Spleen (tissue), 11 donors: ENCODE data around the gene SDR39U1. TPM values are rescaled to one million over a fixed set of nuclear protein-coding genes. Genes with fewer than 3 reads are reported as not detected.

ENCODE experiments used
- DNase-seq: peaks from one replicate; pipeline ENCODE4 v3.0.0-alpha.2; 2020
- H3K27ac ChIP-seq, 8 donors: fragments of 200-600 bp; sonication (generic) in 7 of 8; 1 replicate in 4 of 8; 2 replicates in 4 of 8; pipeline versions ENCODE4 v1.5.0 to v1.8.0; 2016 to 2021; ENCODE audit warnings: inconsistent platforms in 4 of 8, mild to moderate bottlenecking in 4 of 8, moderate library complexity in 1 of 8
- H3K27me3 ChIP-seq, 7 donors: fragments of 200-600 bp; sonication (generic) in 6 of 7; replicated peaks in 1 of 7; 1 replicate in 4 of 7; 2 replicates in 3 of 7; pipeline versions ENCODE4 v1.5.0 to v1.8.0; 2016 to 2021; ENCODE audit warnings: inconsistent platforms in 3 of 7, mild to moderate bottlenecking in 1 of 7
- H3K36me3 ChIP-seq, 6 donors: fragments of 200-600 bp; sonication (generic) in 5 of 6; 1 replicate in 4 of 6; 2 replicates in 2 of 6; pipeline versions ENCODE4 v1.5.0 to v1.8.0; 2016 to 2021; ENCODE audit warnings: inconsistent platforms in 2 of 6
- H3K4me1 ChIP-seq, 6 donors: fragments of 200-600 bp; sonication (generic) in 5 of 6; 1 replicate in 3 of 6; 2 replicates in 3 of 6; pipeline versions ENCODE4 v1.5.0 to v1.8.0; 2016 to 2021; ENCODE audit warnings: inconsistent platforms in 3 of 6
- H3K4me3 ChIP-seq, 8 donors: fragments of 200-600 bp; sonication (generic) in 7 of 8; 1 replicate in 4 of 8; 2 replicates in 4 of 8; pipeline versions ENCODE4 v1.5.0 to v1.8.0; 2016 to 2021; ENCODE audit warnings: inconsistent platforms in 4 of 8, mild to moderate bottlenecking in 4 of 8, moderate library complexity in 2 of 8
- H3K9me3 ChIP-seq, 8 donors: fragments of 200-600 bp; sonication (generic) in 7 of 8; 1 replicate in 4 of 8; 2 replicates in 4 of 8; pipeline versions ENCODE4 v1.5.0 to v1.8.0; 2016 to 2021; ENCODE audit warnings: inconsistent platforms in 4 of 8
- CTCF ChIP-seq, 11 experiments: fragments of 200-600 bp in 7 of 11; fragments of 450-650 bp in 4 of 11; sonication (generic) in 4 of 11; IDR thresholded peaks in 8 of 11; conservative IDR thresholded peaks in 3 of 11; 1 replicate in 7 of 11; 2 replicates in 4 of 11; pipeline versions ENCODE4 v1.4.0 to v1.8.0; 2016 to 2021; ENCODE audit warnings: antibody characterized with exemption in 11 of 11, inconsistent platforms in 4 of 11, mild to moderate bottlenecking in 1 of 11
- POLR2A ChIP-seq, 3 donors: fragments of 450-650 bp; IDR thresholded peaks; one replicate each; pipeline ENCODE4 v1.5.1; 2017; ENCODE audit warnings: antibody characterized with exemption in 3 of 3, mild to moderate bottlenecking in 1 of 3
- POLR2AphosphoS5 ChIP-seq, 3 donors: sonication (generic); formaldehyde crosslinking; IDR thresholded peaks; one replicate each; pipeline ENCODE4 v1.5.1; 2017; ENCODE audit warnings: antibody characterized with exemption in 3 of 3
- WGBS, 5 donors: extraction: QIAGEN DNeasy Blood & Tissue Kit in 3 of 5; methylation state at CpG; one replicate each; pipeline versions ENCODE4 v1.1.5 to v1.1.7; 2013 to 2018; 5-methylcytosine and 5-hydroxymethylcytosine counted together
- intact Hi-C: fragments of 100-400 bp; cut with DNase I; formaldehyde crosslinking; loops from one replicate; pipeline ENCODE4 v1.15.0; 2023; ENCODE audit warnings: low total_unique reads
- polyA plus RNA-seq, 3 donors: library from polyadenylated mRNA; stranded (reverse); fragments of 200-250 nt; gene quantifications; one replicate each; pipeline ENCODE4 v1.2.1, GENCODE V29; 2013
- total RNA-seq, 7 donors: library from RNA; depleted of rRNA in 3 of 7; stranded (reverse); fragments of >200 nt in 3 of 7; fragmentation: NEBNext Ultra II Directional in 4 of 7; extraction: Animal tissue kit (Norgen Biotek cat#: 25700) in 4 of 7; gene quantifications; one replicate each; pipeline versions ENCODE4 v1.1.0 to v1.2.1, GENCODE V29; 2016 to 2021
- donor health status: healthy with polysubstance abuse.
- donor health status: DM: no; HTN: no; CAD: no; lungs with moderate emphysema.
- donor health status: DM: no; HTN: no; CAD: no.
- donor health status: Bipolar disorder and iron deficiency.
- donor health status: healthy.
- donor health status: DM: no; HTN: no; CAD: no.
- donor health status: DM: yes; HTN: yes; CAD: no.

Gene SDR39U1
- total and polyA plus RNA-seq, 10 donors: 48.2 to 146 (median 68.4) TPM

GRCh38 chr14:24409956-24410355 is 32.6 kb downstream of the SDR39U1 start:
- no peak overlapping the region for H3K27ac ChIP-seq
- TF ChIP-seq POLR2AphosphoS5 (IDR thresholded peaks at IDR 0.05) (no peak), POLR2A (IDR thresholded peaks at IDR 0.05) (no peak), CTCF (IDR thresholded peaks at IDR 0.05 in 8 of 11, conservative IDR thresholded peaks at IDR 0.05 in 3 of 11) (no peak)

GRCh38 chr14:24409192-24409591 is 33.4 kb downstream of the SDR39U1 start:
- Histone ChIP-seq H3K9me3 (no peaks in the 10 kb centered on the region), H3K27me3 (no peaks in the 10 kb centered on the region), H3K36me3 (peaks cover 0 to 47% (median 8%) of the 10 kb centered on the region in 6 donors), H3K4me1 (no peaks in the 10 kb centered on the region), H3K4me3 (no peak overlapping the region), H3K27ac (no peak overlapping the region)
- DNase-seq: no peak
- 74 to 91% (median 83%) methylated on average over 4 to 6 of the region's 6 CpGs for WGBS, 5 donors
- intact Hi-C loops: no loop called here
- TF ChIP-seq POLR2A (IDR thresholded peaks at IDR 0.05): no peak
- TF ChIP-seq POLR2AphosphoS5 (IDR thresholded peaks at IDR 0.05): no peak
- TF ChIP-seq CTCF (IDR thresholded peaks at IDR 0.05 in 8 of 11, conservative IDR thresholded peaks at IDR 0.05 in 3 of 11): no peak

More at GRCh38 chr14:24409956-24410355, 32.6 kb downstream of the SDR39U1 start:
- intact Hi-C loops: loop anchor here (10.0 kb wide), 1 partner anchor 45 kb away; the partner anchor contains the start of gene NFATC4
- no peaks in the 10 kb centered on the region for H3K27me3 ChIP-seq
- H3K9me3 ChIP-seq: no peaks in the 10 kb centered on the region
- DNase-seq: no peak
- H3K36me3 ChIP-seq: peaks cover 0 to 55% (median 12%) of the 10 kb centered on the region in 6 donors
- WGBS, 5 donors: 87 to 96% (median 89%) methylated on average over 10 of the region's 10 CpGs
- no peaks in the 10 kb centered on the region for H3K4me1 ChIP-seq
- no peak overlapping the region for H3K4me3 ChIP-seq

- TF ChIP-seq CTCF (IDR thresholded peaks at IDR 0.05 in 8 of 11, conservative IDR thresholded peaks at IDR 0.05 in 3 of 11) (no peak), POLR2AphosphoS5 (IDR thresholded peaks at IDR 0.05) (no peak), POLR2A (IDR thresholded peaks at IDR 0.05) (no peak)
- intact Hi-C loops: no loop called here
- Histone ChIP-seq H3K4me1 (peaks cover 0 to 4% (median 0%) of the 10 kb centered on the region in 6 donors), H3K27me3 (no peaks in the 10 kb centered on the region), H3K4me3 (no peak overlapping the region), H3K27ac (no peak overlapping the region), H3K36me3 (peaks cover 0 to 43% (median 3%) of the 10 kb centered on the region in 6 donors), H3K9me3 (no peaks in the 10 kb centered on the region)
- WGBS, 5 donors: 45 to 78% (median 60%) methylated on average over 1 to 3 of the region's 3 CpGs
- DNase-seq: no peak
Observed at GRCh38 chr14:24408764-24409163, 33.8 kb downstream of the SDR39U1 start.

GRCh38 chr14:24407608-24408325 is 34.8 kb downstream of the SDR39U1 start:
- no peak for TF ChIP-seq POLR2A (IDR thresholded peaks at IDR 0.05)
- TF ChIP-seq CTCF (IDR thresholded peaks at IDR 0.05 in 8 of 11, conservative IDR thresholded peaks at IDR 0.05 in 3 of 11): no peak
- TF ChIP-seq POLR2AphosphoS5 (IDR thresholded peaks at IDR 0.05): no peak
- Histone ChIP-seq H3K27ac (no peak overlapping the region), H3K9me3 (no peaks in the 10 kb centered on the region), H3K4me1 (peaks cover 0 to 13% (median under 1%) of the 10 kb centered on the region in 6 donors), H3K27me3 (no peaks in the 10 kb centered on the region), H3K36me3 (peaks cover 0 to 36% (median 0%) of the 10 kb centered on the region in 6 donors), H3K4me3 (no peak overlapping the region)
- no peak for DNase-seq
- intact Hi-C loops: no loop called here
- 92 to 93% (median 92%) methylated on average over 13 to 18 of the region's 18 CpGs for WGBS, 5 donors
